ENCODE results near the gene PDGFC. TPM values are rescaled to one million over a fixed set of nuclear protein-coding genes. Genes with fewer than 3 reads are reported as not detected.

PDGFC gene
- total RNA-seq, 6 experiments from 2014 or later, result 6.6 to 19.0 (median 10.3) TPM

GRCh38 chr4:156968479-156968984 is 3.1 kb downstream of the PDGFC start:
- peaks cover 0 to 39% (median 11%) of the 10 kb centered on the region in 4 donors for H3K4me1 ChIP-seq
- no peaks in the 10 kb centered on the region for H3K36me3 ChIP-seq
- WGBS (ENCODE audit: insufficient coverage, low coverage, low lambda C conversion rate, missing lambda C conversion rate), result 3% methylated on average over 2 of the region's 2 CpGs
- DNase-seq, result peak in 2 of 3 donors; percentile 26 to 61
- intact Hi-C loops (cut with DNase I), result no loop called here
- peak; percentile 15 to 46 (median 36) for ATAC-seq
- no peaks in the 10 kb centered on the region for H3K27me3 ChIP-seq
- H3K27ac ChIP-seq, result no peak overlapping the region
- TF ChIP-seq POLR2A (IDR thresholded peaks at IDR 0.05) (no peak), CTCF (IDR thresholded peaks at IDR 0.05) (peak; percentile 82 to 87 (median 82))
- peak overlapping the region in 2 of 3 donors; percentile 8 to 67 for H3K4me3 ChIP-seq
- H3K9me3 ChIP-seq, result no peaks in the 10 kb centered on the region

GRCh38 chr4:156966836-156967235 is 4.8 kb downstream of the PDGFC start:
- no peaks in the 10 kb centered on the region for H3K27me3 ChIP-seq
- TF ChIP-seq POLR2A (IDR thresholded peaks at IDR 0.05), result no peak
- TF ChIP-seq CTCF (IDR thresholded peaks at IDR 0.05), result no peak
- no peak for ATAC-seq
- no peak overlapping the region for H3K27ac ChIP-seq
- H3K4me3 ChIP-seq, result no peak overlapping the region
- no peaks in the 10 kb centered on the region for H3K9me3 ChIP-seq
- peaks cover 0 to 53% (median 13%) of the 10 kb centered on the region in 4 donors for H3K4me1 ChIP-seq
- no peaks in the 10 kb centered on the region for H3K36me3 ChIP-seq
- 43% methylated on average over 2 of the region's 2 CpGs for WGBS (ENCODE audit: insufficient coverage, low coverage, low lambda C conversion rate, missing lambda C conversion rate)
- no peak for DNase-seq
- intact Hi-C loops (cut with DNase I), result no loop called here

GRCh38 chr4:156963419-156963818 is 8.2 kb downstream of the PDGFC start:
- Histone ChIP-seq H3K4me3 (no peak overlapping the region), H3K36me3 (no peaks in the 10 kb centered on the region), H3K27me3 (no peaks in the 10 kb centered on the region), H3K4me1 (peaks cover 0 to 44% (median 6%) of the 10 kb centered on the region in 4 donors), H3K27ac (no peak overlapping the region), H3K9me3 (no peaks in the 10 kb centered on the region)
- ATAC-seq (peak; percentile 40 to 57 (median 44)), DNase-seq (no peak)
- WGBS (ENCODE audit: insufficient coverage, low coverage, low lambda C conversion rate, missing lambda C conversion rate), result 48% methylated on average over 3 of the region's 3 CpGs
- intact Hi-C loops (cut with DNase I), result no loop called here
- TF ChIP-seq CTCF (IDR thresholded peaks at IDR 0.05) (no peak), POLR2A (IDR thresholded peaks at IDR 0.05) (no peak)

GRCh38 chr4:156962528-156962974 is 9.0 kb downstream of the PDGFC start:
- DNase-seq (no peak), ATAC-seq (peak; percentile 46 to 73 (median 68))
- 41% methylated on average over 3 of the region's 3 CpGs for WGBS (ENCODE audit: insufficient coverage, low coverage, low lambda C conversion rate, missing lambda C conversion rate)
- H3K36me3 ChIP-seq, result no peaks in the 10 kb centered on the region
- TF ChIP-seq CTCF (IDR thresholded peaks at IDR 0.05) (no peak), POLR2A (IDR thresholded peaks at IDR 0.05) (no peak)
- no peak overlapping the region for H3K4me3 ChIP-seq
- no peaks in the 10 kb centered on the region for H3K9me3 ChIP-seq
- H3K27ac ChIP-seq, result no peak overlapping the region
- no peaks in the 10 kb centered on the region for H3K27me3 ChIP-seq
- intact Hi-C loops (cut with DNase I), result no loop called here
- peaks cover 0 to 41% (median 2%) of the 10 kb centered on the region in 4 donors for H3K4me1 ChIP-seq

- WGBS (ENCODE audit: insufficient coverage, low coverage, low lambda C conversion rate, missing lambda C conversion rate), result 89% methylated on average over 3 of the region's 3 CpGs
- no peaks in the 10 kb centered on the region for H3K36me3 ChIP-seq
- ATAC-seq, result no peak
- intact Hi-C loops (cut with DNase I), result no loop called here
- no peak overlapping the region for H3K4me3 ChIP-seq
- no peak for DNase-seq
- no peaks in the 10 kb centered on the region for H3K9me3 ChIP-seq
- H3K4me1 ChIP-seq, result peaks cover 0 to 36% (median 2%) of the 10 kb centered on the region in 4 donors
- H3K27ac ChIP-seq, result no peak overlapping the region
- TF ChIP-seq POLR2A (IDR thresholded peaks at IDR 0.05) (no peak), CTCF (IDR thresholded peaks at IDR 0.05) (no peak)
- H3K27me3 ChIP-seq, result no peaks in the 10 kb centered on the region
These were observed 9.6 kb downstream of the PDGFC start for GRCh38 chr4:156962058-156962358.
